Endothelial cell of umbilical vein (primary cell): ENCODE data around the gene SLCO3A1. TPM values are rescaled to one million over a fixed set of nuclear protein-coding genes. Genes with fewer than 3 reads are reported as not detected.

Source experiments
- BruUV-seq: library from RNA; stranded (reverse); fragments of 400-500 nt; replicated peaks from 2 replicates; lab custom pipeline; 2021; lab: Mats Ljungman, UMichigan
- CTCF ChIA-PET: fragments of 300-600, 350-600 bp; sonication (Branson Sonifier 250); formaldehyde crosslinking; loops from one replicate; lab custom pipeline; 2021; ENCODE audit warnings: antibody characterized with exemption, inconsistent platforms; lab: Charles Lee
- POLR2A ChIA-PET: fragments of 300-600, 350-600 bp; sonication (Branson Sonifier 250); formaldehyde crosslinking; loops from one replicate; lab custom pipeline; 2021; ENCODE audit warnings: antibody characterized with exemption, inconsistent platforms; lab: Charles Lee
- DNase-seq: peaks from one replicate; pipeline ENCODE4 v3.0.0-alpha.2; 2011; ENCODE audit warnings: low read depth, low spot score
- FAIRE-seq: peaks from 2 replicates; lab custom pipeline; 2011; peaks lifted over from hg19 to GRCh38; lab: Jason Lieb, UNC
- H2AFZ ChIP-seq: 2 replicates; pipeline ENCODE4 v1.6.0; 2012; ENCODE audit warnings: low read depth, low read length, control low read depth, inconsistent platforms
- H3K27ac ChIP-seq: 2 replicates; pipeline ENCODE4 v1.5.1; 2011; ENCODE audit warnings: low read depth, mild to moderate bottlenecking, control low read depth, low read length, moderate library complexity; ENCODE audit not compliant: insufficient read depth
- H3K27me3 ChIP-seq, 2 experiments: 2 replicates each; pipeline versions ENCODE4 v1.6.0 to v1.6.1; 2011; ENCODE audit warnings: low read length in 2 of 2, mixed read lengths in 1 of 2; ENCODE audit not compliant: control insufficient read depth in 2 of 2, insufficient read depth in 2 of 2
- H3K36me3 ChIP-seq, 2 experiments: 2 replicates in 1 of 2; 3 replicates in 1 of 2; pipeline ENCODE4 v1.5.1; 2011; ENCODE audit warnings: low read length in 2 of 2, mild to moderate bottlenecking in 1 of 2, moderate library complexity in 1 of 2; ENCODE audit not compliant: control insufficient read depth in 2 of 2, insufficient read depth in 2 of 2; ENCODE audit errors: extremely low read depth in 1 of 2
- H3K4me1 ChIP-seq: 3 replicates; pipeline ENCODE4 v1.5.1; 2011; ENCODE audit warnings: mild to moderate bottlenecking, low read length; ENCODE audit not compliant: control insufficient read depth, insufficient read depth; ENCODE audit errors: extremely low read depth
- H3K4me2 ChIP-seq: 2 replicates; pipeline ENCODE4 v1.6.1; 2011; ENCODE audit warnings: low read length, control low read depth, mixed read lengths; ENCODE audit not compliant: insufficient read depth
- H3K4me3 ChIP-seq, 3 experiments: fragments of 200-600 bp in 1 of 3; sonication (generic), shearing (Covaris generic) in 1 of 3; replicated peaks in 1 of 3; 2 replicates each; pipeline ENCODE4 v1.5.1; 2011 to 2016; ENCODE audit warnings: control low read depth in 3 of 3, low read length in 3 of 3, mild to moderate bottlenecking in 2 of 3, inconsistent platforms in 1 of 3, low read depth in 1 of 3, moderate library complexity in 1 of 3; ENCODE audit not compliant: insufficient read depth in 1 of 3
- H3K79me2 ChIP-seq: 2 replicates; pipeline ENCODE4 v1.6.0; 2012; ENCODE audit warnings: low read length, inconsistent platforms; ENCODE audit not compliant: control insufficient read depth, insufficient read depth
- H3K9ac ChIP-seq: replicated peaks from 2 replicates; pipeline ENCODE3; 2011; ENCODE audit warnings: low read length, control low read depth; ENCODE audit not compliant: insufficient read depth; ENCODE audit errors: extremely low read depth
- H3K9me1 ChIP-seq: replicated peaks from 3 replicates; pipeline ENCODE4 v1.6.0; 2011; ENCODE audit warnings: mild to moderate bottlenecking, low read length; ENCODE audit not compliant: control insufficient read depth, insufficient read depth; ENCODE audit errors: extremely low read depth
- H3K9me3 ChIP-seq: replicated peaks from 2 replicates; pipeline ENCODE4 v1.5.1; 2012; ENCODE audit warnings: low read length, inconsistent platforms; ENCODE audit not compliant: control insufficient read depth, insufficient read depth
- H4K20me1 ChIP-seq: replicated peaks from 2 replicates; pipeline ENCODE3; 2011; ENCODE audit warnings: mild to moderate bottlenecking, low read length; ENCODE audit not compliant: control insufficient read depth, insufficient read depth; ENCODE audit errors: extremely low read depth
- CTCF ChIP-seq, 2 donors: IDR thresholded peaks; 1 replicate in 1 of 2; 2 replicates in 1 of 2; pipeline ENCODE4 v1.5.1; 2011; ENCODE audit warnings: low read length in 2 of 2, mild to moderate bottlenecking in 2 of 2, moderate library complexity in 2 of 2, control low read depth in 1 of 2, inconsistent platforms in 1 of 2, low read depth in 1 of 2; ENCODE audit not compliant: insufficient read depth in 1 of 2; ENCODE audit errors: extremely low read depth in 1 of 2
- GATA2 ChIP-seq: IDR thresholded peaks from 2 replicates; pipeline ENCODE4 v1.7.0; 2011; ENCODE audit warnings: low read depth, mild to moderate bottlenecking, moderate library complexity, mixed read lengths, low read length; ENCODE audit not compliant: insufficient read length, insufficient read depth
- JUN ChIP-seq: IDR thresholded peaks from 2 replicates; pipeline ENCODE4 v1.6.1; 2011; ENCODE audit warnings: borderline replicate concordance, low read depth; ENCODE audit not compliant: insufficient read length, insufficient read depth
- MYC ChIP-seq: IDR thresholded peaks from one replicate; pipeline ENCODE4 v1.6.1; 2011; ENCODE audit warnings: mild to moderate bottlenecking, low read depth, low read length
- POLR2A ChIP-seq: IDR thresholded peaks from 2 replicates; pipeline ENCODE4 v1.6.1; 2012; ENCODE audit warnings: low read depth, mild to moderate bottlenecking, control low read depth, low read length
- dilution Hi-C: fragments of 300-500 bp; cut with MboI; formaldehyde crosslinking; loops from one replicate; pipeline ENCODE4 v1.15.0; 2019; ENCODE audit warnings: low sequenced_read_pairs; ENCODE audit not compliant: extremely low pct_ligation_motif_present
- intact Hi-C: fragments of 100-400 bp; cut with micrococcal nuclease; formaldehyde crosslinking; loops from one replicate; pipeline ENCODE4 v1.10.0; 2022
- polyA plus RNA-seq, 4 experiments: library from polyadenylated mRNA; depleted of rRNA in 3 of 4; stranded (reverse) in 3 of 4; unstranded in 1 of 4; fragments of >200 nt; gene quantifications; 2 replicates each; pipeline versions ENCODE4 v1.2.1 to v1.2.3, GENCODE V29; 2011 to 2012; ENCODE audit warnings: missing spikeins in 1 of 4
- total RNA-seq: library from RNA; stranded (reverse); gene quantifications from 2 replicates; pipeline ENCODE4 v1.2.3, GENCODE V29; 2021

The SLCO3A1 gene
- total and polyA plus RNA-seq, 2 donors (not counting 3 experiments of a cell fraction or from before 2014, with no cell fraction given) = 0.88 to 0.92 TPM

GRCh38 chr15:92092289-92093105, 239.0 kb downstream of the SLCO3A1 start:
- no peak for FAIRE-seq
- H3K27me3 ChIP-seq = no peaks in the 10 kb centered on the region
- no peaks in the 10 kb centered on the region for H3K4me1 ChIP-seq
- CTCF ChIA-PET = interaction anchor here (1.0 to 2.9 kb wide), 3 partner anchors 10 to 622 kb away, joined by 3 to 30 read pairs (median 3); no protein-coding TSS in a partner anchor
- no peaks in the 10 kb centered on the region for H4K20me1 ChIP-seq
- H3K27ac ChIP-seq = no peak overlapping the region
- BruUV-seq = no TSS peak
- H3K79me2 ChIP-seq = no peaks in the 10 kb centered on the region
- no peaks in the 10 kb centered on the region for H3K9me3 ChIP-seq
- TF ChIP-seq MYC = no peak
- TF ChIP-seq POLR2A = no peak
- no peak for TF ChIP-seq GATA2
- TF ChIP-seq JUN = no peak
- TF ChIP-seq CTCF (IDR thresholded peaks at IDR 0.05; ENCODE audit: extremely low read depth in 1 of 2, insufficient read depth in 1 of 2, low read depth in 1 of 2, low read length in 2 of 2) = no peak
- no peak overlapping the region for H2AFZ ChIP-seq
- intact Hi-C loops (loop anchor here (10.0 kb wide), 1 partner anchor 522 kb away; no protein-coding TSS in a partner anchor), dilution Hi-C loops (no loop called here)
- H3K4me3 ChIP-seq = no peak overlapping the region
- H3K9me1 ChIP-seq = no peaks in the 10 kb centered on the region
- no peak overlapping the region for H3K9ac ChIP-seq
- POLR2A ChIA-PET = no interaction called here
- no peaks in the 10 kb centered on the region for H3K36me3 ChIP-seq
- H3K4me2 ChIP-seq = no peak overlapping the region
- no peak for DNase-seq
